SK-N-MC (cell line): Measurements from ENCODE around the gene NDUFS7.

Source experiments
- EZH2 ChIP-seq: fragments of 200-600 bp; sonication (generic); IDR thresholded peaks from one replicate; pipeline ENCODE4 v1.6.1; 2017; ENCODE audit warnings: antibody characterized with exemption
- POLR2AphosphoS5 ChIP-seq: IDR thresholded peaks from 2 replicates; pipeline ENCODE4 v1.6.1; 2012; ENCODE audit warnings: mild to moderate bottlenecking, low read depth, low read length, borderline replicate concordance

DNA sequence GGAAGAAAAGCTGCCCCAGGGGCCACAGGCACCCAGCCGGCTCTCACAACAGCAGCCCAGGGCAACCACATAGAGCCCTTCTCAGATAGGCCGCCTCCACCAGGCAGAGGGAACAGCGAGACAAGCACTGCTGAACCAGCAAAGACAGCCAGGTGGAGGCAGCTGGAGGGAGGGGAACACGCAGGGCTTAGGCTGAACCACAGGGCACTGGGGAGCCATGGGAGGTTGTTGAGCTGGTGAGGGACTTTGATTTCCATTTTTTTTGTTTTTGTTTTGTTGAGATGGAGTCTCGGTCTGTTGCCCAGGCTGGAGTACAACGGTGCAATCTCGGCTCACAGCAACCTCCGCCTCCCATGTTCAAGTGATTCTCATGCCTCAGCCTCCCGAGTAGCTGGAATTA, 14.1 kb downstream of the NDUFS7 start:
- TF ChIP-seq EZH2, result no peak
- no peak for TF ChIP-seq POLR2AphosphoS5
